GM12878 (cell line): ENCODE measurements around the gene HPSE2. TPM values are rescaled to one million over a fixed set of nuclear protein-coding genes. Genes with fewer than 3 reads are reported as not detected.

ENCODE experiments used
- ATAC-seq: fragments of 200-7000 bp; cut with Tn5 transposase; 3 replicates; pipeline ENCODE4 v1.9.1; 2020; ENCODE audit warnings: mild to moderate bottlenecking, moderate library complexity
- BruUV-seq: library from RNA; stranded (reverse); fragments of 400-500 nt; replicated peaks from 2 replicates; lab custom pipeline; 2021; lab: Mats Ljungman, UMichigan
- CTCF ChIA-PET: fragments of 300-600 bp; sonication (Branson Sonifier 250); formaldehyde crosslinking; extraction: SDS; loops from one replicate; lab custom pipeline; 2021; ENCODE audit warnings: inconsistent platforms; lab: Yijun Ruan, JAX
- POLR2A ChIA-PET: fragments of 350-600 bp; formaldehyde crosslinking; extraction: SDS; loops from one replicate; lab custom pipeline; 2021; ENCODE audit warnings: inconsistent platforms; lab: Charles Lee
- RAD21 ChIA-PET: fragments of 300-600 bp; sonication (Branson Sonifier 250); formaldehyde crosslinking; loops from one replicate; lab custom pipeline; 2023; ENCODE audit warnings: antibody characterized with exemption; ENCODE audit not compliant: unreplicated experiment; lab: Charles Lee
- SMC1A ChIA-PET: fragments of 300-600 bp; sonication (Branson Sonifier 250); formaldehyde crosslinking; loops from one replicate; lab custom pipeline; 2023; ENCODE audit not compliant: unreplicated experiment, uncharacterized antibody; lab: Charles Lee
- DNase-seq: peaks from one replicate; pipeline ENCODE4 v3.0.0-alpha.2; 2011; ENCODE audit warnings: low read depth, low spot score
- FAIRE-seq: peaks from 3 replicates; lab custom pipeline; 2011; peaks lifted over from hg19 to GRCh38; lab: Jason Lieb, UNC
- H2AFZ ChIP-seq: 2 replicates; pipeline ENCODE4 v1.6.0; 2011; ENCODE audit warnings: low read depth, low read length, control low read depth; ENCODE audit not compliant: control insufficient read depth
- H3K27ac ChIP-seq: 2 replicates; pipeline ENCODE4 v1.5.1; 2011; ENCODE audit warnings: control low read depth; ENCODE audit not compliant: control insufficient read depth, insufficient read depth
- H3K27me3 ChIP-seq, 2 experiments: replicated peaks in 1 of 2; 2 replicates each; pipeline versions ENCODE4 v1.6.0 to v1.6.1; 2011; ENCODE audit warnings: low read length in 1 of 2; ENCODE audit not compliant: control insufficient read depth in 2 of 2, insufficient read depth in 2 of 2
- H3K36me3 ChIP-seq, 2 experiments: 2 replicates each; pipeline ENCODE4 v1.5.1; 2011; ENCODE audit warnings: low read length in 1 of 2; ENCODE audit not compliant: control insufficient read depth in 2 of 2, insufficient read depth in 2 of 2
- H3K4me1 ChIP-seq: 2 replicates; pipeline ENCODE4 v1.6.1; 2011; ENCODE audit warnings: mild to moderate bottlenecking, low read length, moderate library complexity, mixed read lengths; ENCODE audit not compliant: control insufficient read depth, insufficient read depth
- H3K4me2 ChIP-seq: 2 replicates; pipeline ENCODE4 v1.6.0; 2011; ENCODE audit warnings: control low read depth; ENCODE audit not compliant: control insufficient read depth, insufficient read depth
- H3K4me3 ChIP-seq: fragments of 200-600 bp; sonication (generic); 2 replicates; pipeline ENCODE4 v1.5.1; 2016
- H3K79me2 ChIP-seq: 2 replicates; pipeline ENCODE4 v1.6.0; 2011; ENCODE audit warnings: low read length; ENCODE audit not compliant: control insufficient read depth, insufficient read depth
- H3K9ac ChIP-seq: 2 replicates; pipeline ENCODE4 v1.8.0; 2011; ENCODE audit warnings: low read length, control low read depth, mixed read lengths; ENCODE audit not compliant: control insufficient read depth, insufficient read depth
- H3K9me3 ChIP-seq: replicated peaks from 3 replicates; pipeline ENCODE4 v1.5.1; 2011; ENCODE audit warnings: mild to moderate bottlenecking, low read length; ENCODE audit not compliant: control insufficient read depth, insufficient read depth
- H4K20me1 ChIP-seq: 2 replicates; pipeline ENCODE4 v1.6.0; 2011; ENCODE audit not compliant: control insufficient read depth, insufficient read depth
- CHD2 ChIP-seq: IDR thresholded peaks from 2 replicates; pipeline ENCODE4 v1.6.1; 2011; ENCODE audit warnings: low read depth, low read length, improper control_type of control experiment, borderline replicate concordance
- MEF2A ChIP-seq: IDR thresholded peaks from 2 replicates; pipeline ENCODE4 v1.6.1; 2011; ENCODE audit warnings: low read depth, mild to moderate bottlenecking, low read length, moderate library complexity; ENCODE audit not compliant: insufficient read depth
- NFIC ChIP-seq: IDR thresholded peaks from 2 replicates; pipeline ENCODE4 v1.6.1; 2012; ENCODE audit warnings: low read depth, mild to moderate bottlenecking, inconsistent platforms, low read length, moderate library complexity
- NR2F1 ChIP-seq: fragments of 450-650 bp; conservative IDR thresholded peaks from 2 replicates; pipeline ENCODE4 v1.6.1; 2017; ENCODE audit warnings: mild to moderate bottlenecking
- POLR2AphosphoS5 ChIP-seq: IDR thresholded peaks from 2 replicates; pipeline ENCODE4 v1.6.1; 2011; ENCODE audit warnings: mild to moderate bottlenecking, low read length, inconsistent platforms
- RB1 ChIP-seq: fragments of 450-650 bp; formaldehyde crosslinking; IDR thresholded peaks from 2 replicates; pipeline ENCODE4 v1.6.1; 2017; ENCODE audit warnings: mild to moderate bottlenecking, borderline replicate concordance
- RCOR1 ChIP-seq: conservative IDR thresholded peaks from 2 replicates; pipeline ENCODE4 v1.6.1; 2012; ENCODE audit warnings: low read depth, low read length, improper control_type of control experiment
- SMC3 ChIP-seq: IDR thresholded peaks from 2 replicates; pipeline ENCODE4 v1.6.1; 2011; ENCODE audit warnings: low read length, improper control_type of control experiment, borderline replicate concordance
- WGBS: methylation state at CpG from one replicate; pipeline ENCODE4 v1.1.6; 2016; ENCODE audit warnings: low lambda C conversion rate; ENCODE audit not compliant: insufficient replicate concordance, insufficient coverage; ENCODE audit errors: missing lambda C conversion rate; 5-methylcytosine and 5-hydroxymethylcytosine counted together
- in situ Hi-C: fragments of 300-500 bp; cut with MboI; formaldehyde crosslinking; loops from 9 replicates; pipeline ENCODE4 v1.14.3; 2018; ENCODE audit warnings: mixed read lengths
- intact Hi-C: fragments of 100-400 bp; cut with micrococcal nuclease; formaldehyde crosslinking; loops from one replicate; pipeline ENCODE4 v1.14.2; 2022; ENCODE audit not compliant: unreplicated experiment
- polyA plus RNA-seq, 11 experiments: library from polyadenylated mRNA; depleted of rRNA in 4 of 11; unstranded in 6 of 11; stranded (reverse) in 5 of 11; fragments of >200 nt; fragmentation: Nextera tagmentation in 4 of 11; fragmentation: Illumina TruSeq in 1 of 11; extraction: Ambion mirVana in 4 of 11; extraction: Trizol in 1 of 11; gene quantifications; 1 replicate in 1 of 11; 2 replicates in 10 of 11; pipeline versions ENCODE4 v1.2.1 to v1.2.3, GENCODE V29; 2011 to 2016; ENCODE audit warnings: inconsistent platforms in 2 of 11, missing spikeins in 2 of 11, low read depth in 1 of 11
- total RNA-seq, 4 experiments: library from RNA; depleted of rRNA in 3 of 4; stranded (reverse); fragments of >200 nt in 3 of 4; fragmentation: Illumina TruSeq in 1 of 4; extraction: Trizol in 1 of 4; gene quantifications; 2 replicates each; pipeline versions ENCODE4 v1.2.1 to v1.2.3, GENCODE V29; 2013 to 2021
- TF ChIP-seq, protein P1 (sequence below): fragments of 150-350 bp; IDR thresholded peaks from 2 replicates; pipeline ENCODE4 v1.6.1; 2016; ENCODE audit warnings: low read depth, low read length

Gene HPSE2
- total and polyA plus RNA-seq, 10 of the 15 experiments (the other 5 are each of a cell fraction or from before 2014, with no cell fraction given) = 0.06 TPM; not detected in 9

DNA sequence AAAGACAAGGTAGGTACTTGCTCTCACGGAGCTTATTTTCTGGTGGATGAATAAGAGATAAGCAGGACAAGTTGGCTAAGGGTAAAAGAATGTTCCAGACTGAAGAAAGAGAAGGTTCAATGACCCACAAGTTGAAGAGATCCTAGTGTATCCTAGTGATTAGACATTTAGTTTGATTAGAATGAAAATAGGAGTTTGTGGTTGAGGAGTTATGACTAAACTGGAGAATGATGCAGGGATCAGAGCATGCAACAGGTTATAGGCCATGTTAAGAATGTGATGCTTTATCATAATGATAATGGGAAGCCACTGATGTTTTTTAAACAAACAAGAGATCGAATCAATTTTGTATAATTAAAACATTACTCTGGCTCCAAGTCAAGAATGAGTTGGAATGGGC, 357.2 kb downstream of the HPSE2 start:
- Histone ChIP-seq H3K9me3 (no peaks in the 10 kb centered on the region), H3K79me2 (no peaks in the 10 kb centered on the region), H3K9ac (no peak overlapping the region), H3K4me2 (no peak overlapping the region), H4K20me1 (no peaks in the 10 kb centered on the region), H2AFZ (no peak overlapping the region), H3K27ac (no peak overlapping the region), H3K27me3 (no peaks in the 10 kb centered on the region), H3K36me3 (no peaks in the 10 kb centered on the region), H3K4me1 (no peaks in the 10 kb centered on the region), H3K4me3 (no peak overlapping the region)
- SMC1A ChIA-PET = no interaction called here
- DNase-seq = no peak
- no peak for ATAC-seq
- CTCF ChIA-PET = no interaction called here
- RAD21 ChIA-PET = no interaction called here
- 16% methylated on average over 2 of the region's 2 CpGs for WGBS
- BruUV-seq = no TSS peak
- no peak for FAIRE-seq
- no peak for TF ChIP-seq CHD2
- TF ChIP-seq MEF2A = no peak
- no peak for TF ChIP-seq RCOR1
- TF ChIP-seq SMC3 = no peak
- TF ChIP-seq, protein P1, sequence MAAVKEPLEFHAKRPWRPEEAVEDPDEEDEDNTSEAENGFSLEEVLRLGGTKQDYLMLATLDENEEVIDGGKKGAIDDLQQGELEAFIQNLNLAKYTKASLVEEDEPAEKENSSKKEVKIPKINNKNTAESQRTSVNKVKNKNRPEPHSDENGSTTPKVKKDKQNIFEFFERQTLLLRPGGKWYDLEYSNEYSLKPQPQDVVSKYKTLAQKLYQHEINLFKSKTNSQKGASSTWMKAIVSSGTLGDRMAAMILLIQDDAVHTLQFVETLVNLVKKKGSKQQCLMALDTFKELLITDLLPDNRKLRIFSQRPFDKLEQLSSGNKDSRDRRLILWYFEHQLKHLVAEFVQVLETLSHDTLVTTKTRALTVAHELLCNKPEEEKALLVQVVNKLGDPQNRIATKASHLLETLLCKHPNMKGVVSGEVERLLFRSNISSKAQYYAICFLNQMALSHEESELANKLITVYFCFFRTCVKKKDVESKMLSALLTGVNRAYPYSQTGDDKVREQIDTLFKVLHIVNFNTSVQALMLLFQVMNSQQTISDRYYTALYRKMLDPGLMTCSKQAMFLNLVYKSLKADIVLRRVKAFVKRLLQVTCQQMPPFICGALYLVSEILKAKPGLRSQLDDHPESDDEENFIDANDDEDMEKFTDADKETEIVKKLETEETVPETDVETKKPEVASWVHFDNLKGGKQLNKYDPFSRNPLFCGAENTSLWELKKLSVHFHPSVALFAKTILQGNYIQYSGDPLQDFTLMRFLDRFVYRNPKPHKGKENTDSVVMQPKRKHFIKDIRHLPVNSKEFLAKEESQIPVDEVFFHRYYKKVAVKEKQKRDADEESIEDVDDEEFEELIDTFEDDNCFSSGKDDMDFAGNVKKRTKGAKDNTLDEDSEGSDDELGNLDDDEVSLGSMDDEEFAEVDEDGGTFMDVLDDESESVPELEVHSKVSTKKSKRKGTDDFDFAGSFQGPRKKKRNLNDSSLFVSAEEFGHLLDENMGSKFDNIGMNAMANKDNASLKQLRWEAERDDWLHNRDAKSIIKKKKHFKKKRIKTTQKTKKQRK = no peak
- no peak for TF ChIP-seq POLR2AphosphoS5
- TF ChIP-seq NR2F1 = no peak
- no peak for TF ChIP-seq NFIC
- TF ChIP-seq RB1 = no peak
- in situ Hi-C loops = no loop called here
- intact Hi-C loops = no loop called here
- POLR2A ChIA-PET = no interaction called here
